ENCODE measurements around the gene SLC35A4. TPM values are rescaled to one million over a fixed set of nuclear protein-coding genes. Genes with fewer than 3 reads are reported as not detected.

The SLC35A4 gene
- total and polyA plus RNA-seq, 2 of the 8 experiments (the other 6 are each of a cell fraction or from before 2014, with no cell fraction given), result 78.6 to 133 TPM

DNA sequence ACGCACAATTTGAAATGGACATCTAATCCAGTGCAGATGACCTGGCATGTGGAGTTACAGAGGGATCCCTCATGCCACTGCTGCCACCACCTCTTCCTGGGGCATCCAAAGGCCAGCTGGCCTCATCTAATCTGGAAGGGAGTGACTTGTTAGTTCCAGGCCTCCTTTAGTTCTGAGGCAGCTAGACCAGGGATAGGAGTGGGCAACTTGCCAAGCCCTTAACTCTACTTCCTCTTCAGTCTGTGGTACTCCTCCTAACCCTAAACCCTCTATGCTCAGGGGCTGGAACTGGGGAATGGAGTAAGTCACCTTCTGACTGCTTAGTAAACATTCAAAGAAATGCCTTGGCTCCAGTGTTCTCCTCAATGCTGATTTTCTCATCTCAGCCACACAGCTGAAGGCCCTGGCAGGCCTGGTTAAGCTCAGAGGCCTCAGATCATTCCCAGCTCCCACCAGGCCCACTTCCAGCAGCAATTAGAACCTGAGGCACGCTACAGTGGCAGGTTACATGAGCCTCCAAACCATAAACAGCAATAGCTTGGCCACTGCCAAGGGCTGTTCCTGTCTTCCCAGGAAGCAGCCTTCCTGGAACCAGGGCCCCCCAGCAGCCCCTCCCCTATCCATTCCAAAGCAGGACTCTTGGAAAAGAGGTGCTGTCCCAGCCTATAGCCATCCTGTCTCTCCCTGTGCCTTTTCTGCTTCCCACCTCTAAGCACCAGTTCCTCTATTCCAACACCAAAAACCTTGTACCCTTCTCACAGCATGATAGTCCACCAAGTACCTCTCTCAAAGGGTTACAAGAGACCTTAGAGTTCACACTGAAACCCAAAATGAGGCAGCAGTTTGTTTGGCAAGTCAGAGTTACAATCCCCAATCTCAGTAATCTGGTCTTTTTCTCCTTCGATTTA, 15.1 kb upstream of the SLC35A4 start:
- Histone ChIP-seq H2BK15ac (ENCODE audit: low read length) (no peak overlapping the region), H3K9ac (replicated peaks in 1 of 4; ENCODE audit: extremely low read depth in 1 of 4, low read depth in 3 of 4, low read length in 3 of 4) (peak overlapping the region in 1 of 4 experiments; percentile 48; a peak in 2 of 7 replicates), H3K4me3 (ENCODE audit: extremely low read depth in 1 of 4, insufficient read depth in 2 of 4, low read depth in 3 of 4, low read length in 4 of 4) (no peak overlapping the region), H2AK5ac (ENCODE audit: low read depth, low read length) (no peak overlapping the region), H2AFZ (ENCODE audit: low read length) (no peak overlapping the region), H3K23me2 (ENCODE audit: low read depth, low read length) (peaks cover 6% of the 10 kb centered on the region), H3K56ac (replicated peaks; ENCODE audit: insufficient read length, low read depth, low read length) (no peak overlapping the region), H3K79me2 (ENCODE audit: control insufficient read depth in 1 of 2, insufficient read depth in 2 of 2, low read length in 2 of 2) (peaks cover 0 to 15% of the 10 kb centered on the region in 2 experiments; a peak in 2 of 4 replicates), H4K5ac (ENCODE audit: insufficient read length, low read depth, low read length) (no peak overlapping the region), H2BK5ac (ENCODE audit: low read depth, low read length) (no peak overlapping the region), H3K36me3 (ENCODE audit: control insufficient read depth in 2 of 4, insufficient read depth in 4 of 4, low read length in 3 of 4) (peaks cover 11 to 36% (median 26%) of the 10 kb centered on the region in 4 experiments), H3K18ac (ENCODE audit: extremely low read depth, low read length) (no peak overlapping the region), H3K14ac (ENCODE audit: insufficient read length) (no peak overlapping the region), H3K27ac (ENCODE audit: low read depth, low read length) (no peak overlapping the region), H4K8ac (ENCODE audit: extremely low read depth, insufficient read depth, low read length) (no peak overlapping the region), H3K9me3 (ENCODE audit: insufficient read depth in 2 of 2, low read depth in 1 of 2, low read length in 1 of 2) (no peaks in the 10 kb centered on the region), H3K4ac (replicated peaks; ENCODE audit: insufficient read length, low read depth, low read length) (no peak overlapping the region), H3K23ac (ENCODE audit: insufficient read length) (no peak overlapping the region), H3K4me2 (ENCODE audit: insufficient read depth in 1 of 2, low read depth in 2 of 2, low read length in 2 of 2) (no peak overlapping the region; a peak in 1 of 4 replicates), H4K20me1 (replicated peaks in 1 of 2; ENCODE audit: control insufficient read depth in 1 of 2, insufficient read depth in 2 of 2, low read length in 2 of 2) (peaks cover 0 to 7% of the 10 kb centered on the region in 2 experiments), H2BK120ac (replicated peaks; ENCODE audit: low read depth, low read length) (no peak overlapping the region), H3K4me1 (replicated peaks in 1 of 4; ENCODE audit: control insufficient read depth in 3 of 4, insufficient read depth in 4 of 4, low read length in 3 of 4) (peaks cover 0 to 18% (median 6%) of the 10 kb centered on the region in 4 experiments; a peak in 4 of 7 replicates), H3K79me1 (ENCODE audit: low read depth, low read length) (no peaks in the 10 kb centered on the region; the same call in 1 of the 2 replicates), H2BK12ac (ENCODE audit: low read depth, low read length) (no peak overlapping the region), H3K27me3 (replicated peaks in 1 of 4; ENCODE audit: control insufficient read depth in 3 of 4, extremely low read depth in 1 of 4, insufficient read depth in 3 of 4, low read length in 3 of 4) (no peaks in the 10 kb centered on the region), H2BK20ac (ENCODE audit: low read length) (no peak overlapping the region), H4K91ac (replicated peaks; ENCODE audit: insufficient read length, low read length) (no peak overlapping the region)
- ChIA-PET POLR2A (ENCODE audit: partially characterized antibody) (interaction anchor here (1.4 to 14.4 kb wide), 7 partner anchors 10 to 148 kb away, joined by 4 to 191 read pairs (median 27); partner anchors contain the start of genes ANKHD1, APBB3, HARS1 and HARS2), CTCF (ENCODE audit: partially characterized antibody) (interaction anchor here (0.6 to 3.1 kb wide), 7 partner anchors 9 to 475 kb away, joined by 3 to 19 read pairs (median 4); partner anchors contain the start of genes SLC35A4 and SRA1)
- WGBS, 2 experiments (ENCODE audit: extremely low coverage in 1 of 2, insufficient coverage in 1 of 2, insufficient read length in 1 of 2, insufficient replicate concordance in 2 of 2, low coverage in 1 of 2, low lambda C conversion rate in 2 of 2, missing lambda C conversion rate in 1 of 2), result 83% methylated on average over 3 of the region's 3 CpGs; no CpG with 5 or more reads in 1 of the 2 experiments
- no peak for FAIRE-seq
- peak in 1 of 2 experiments; percentile 32 for DNase-seq (ENCODE audit: low read depth in 1 of 2, low spot score in 2 of 2)
- TF ChIP-seq POLR2A (IDR thresholded peaks at IDR 0.05; ENCODE audit: control extremely low read depth in 1 of 2, low read depth in 2 of 2, low read length in 2 of 2), result peak in 1 of 2 experiments; percentile 66; a peak in 1 of 3 replicates
- no peak for TF ChIP-seq ZNF274 (IDR thresholded peaks at IDR 0.05; ENCODE audit: borderline replicate concordance, extremely low read depth, low read length)
- no peak for TF ChIP-seq GABPA (IDR thresholded peaks at IDR 0.05; ENCODE audit: borderline replicate concordance, insufficient read depth, low read length)
- peak; percentile 31; the same call in 1 of the 2 replicates for TF ChIP-seq POLR2AphosphoS5 (IDR thresholded peaks at IDR 0.05; ENCODE audit: low read depth, low read length)
- no peak for TF ChIP-seq EZH2 (IDR thresholded peaks at IDR 0.05; ENCODE audit: low read depth, low read length, severe bottlenecking)
- TF ChIP-seq, protein P1, sequence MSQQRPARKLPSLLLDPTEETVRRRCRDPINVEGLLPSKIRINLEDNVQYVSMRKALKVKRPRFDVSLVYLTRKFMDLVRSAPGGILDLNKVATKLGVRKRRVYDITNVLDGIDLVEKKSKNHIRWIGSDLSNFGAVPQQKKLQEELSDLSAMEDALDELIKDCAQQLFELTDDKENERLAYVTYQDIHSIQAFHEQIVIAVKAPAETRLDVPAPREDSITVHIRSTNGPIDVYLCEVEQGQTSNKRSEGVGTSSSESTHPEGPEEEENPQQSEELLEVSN (IDR thresholded peaks at IDR 0.05), result no peak
